Type B pancreatic cell (in vitro differentiated cells): ENCODE data around the gene NOL4L. TPM values are rescaled to one million over a fixed set of nuclear protein-coding genes. Genes with fewer than 3 reads are reported as not detected.

Experiments used
- DNase-seq: peaks from one replicate; pipeline ENCODE4 v3.0.0; 2021; ENCODE audit warnings: mixed read lengths; ENCODE audit not compliant: unreplicated experiment; ENCODE audit errors: extremely low spot score
- H3K27ac Mint-ChIP-seq: 2 replicates; pipeline ENCODE4 v1.8.0; 2021; ENCODE audit warnings: mild to moderate bottlenecking, mixed read lengths
- H3K27me3 Mint-ChIP-seq: 2 replicates; pipeline ENCODE4 v1.8.0; 2021; ENCODE audit warnings: mixed read lengths
- H3K36me3 Mint-ChIP-seq: 2 replicates; pipeline ENCODE4 v1.8.0; 2021; ENCODE audit warnings: mixed read lengths
- H3K4me1 Mint-ChIP-seq: one replicate; pipeline ENCODE4 v1.8.0; 2021; ENCODE audit warnings: mixed read lengths; ENCODE audit not compliant: unreplicated experiment
- H3K4me3 Mint-ChIP-seq: 2 replicates; pipeline ENCODE4 v1.8.0; 2021; ENCODE audit warnings: mild to moderate bottlenecking, mixed read lengths
- H3K9me3 Mint-ChIP-seq: 2 replicates; pipeline ENCODE4 v1.8.0; 2021; ENCODE audit warnings: mixed read lengths
- CTCF ChIP-seq: fragments of 200-600 bp; sonication (generic); conservative IDR thresholded peaks from 2 replicates; pipeline ENCODE4 v1.5.0; 2021; ENCODE audit warnings: antibody characterized with exemption, mild to moderate bottlenecking
- total RNA-seq: library from RNA; stranded (reverse); gene quantifications from 2 replicates; pipeline ENCODE4 v1.2.1, GENCODE V29; 2021; ENCODE audit warnings: low replicate concordance

The NOL4L gene
- total RNA-seq, 1 donor from 2014 or later = 44.5 TPM

- H3K9me3 Mint-ChIP-seq = peaks cover 7% of the 10 kb centered on the region
- no peak for TF ChIP-seq CTCF
- no peak overlapping the region for H3K4me3 Mint-ChIP-seq
- H3K27me3 Mint-ChIP-seq = peaks cover 8% of the 10 kb centered on the region
- H3K4me1 Mint-ChIP-seq = peaks cover 12% of the 10 kb centered on the region
- no peak overlapping the region for H3K27ac Mint-ChIP-seq
- no peak for DNase-seq
- no peaks in the 10 kb centered on the region for H3K36me3 Mint-ChIP-seq
Observed at GRCh38 chr20:32553618-32554017, 31.5 kb downstream of the NOL4L start.

- Mint-ChIP-seq H3K4me3 (no peak overlapping the region), H3K27me3 (peaks cover 3% of the 10 kb centered on the region), H3K36me3 (no peaks in the 10 kb centered on the region), H3K9me3 (peaks cover 10% of the 10 kb centered on the region), H3K4me1 (peaks cover 10% of the 10 kb centered on the region), H3K27ac (no peak overlapping the region)
- DNase-seq = no peak
- no peak for TF ChIP-seq CTCF
Observed at GRCh38 chr20:32551693-32552092, 33.4 kb downstream of the NOL4L start.

GRCh38 chr20:32549842-32550241 lies 35.3 kb downstream of the NOL4L start:
- Mint-ChIP-seq H3K36me3 (no peaks in the 10 kb centered on the region), H3K9me3 (peaks cover 10% of the 10 kb centered on the region), H3K4me1 (peaks cover 18% of the 10 kb centered on the region), H3K4me3 (no peak overlapping the region), H3K27me3 (peaks cover 8% of the 10 kb centered on the region), H3K27ac (no peak overlapping the region)
- DNase-seq = no peak
- no peak for TF ChIP-seq CTCF

- peaks cover 34% of the 10 kb centered on the region for H3K4me1 Mint-ChIP-seq
- peaks cover 10% of the 10 kb centered on the region for H3K9me3 Mint-ChIP-seq
- H3K36me3 Mint-ChIP-seq = no peaks in the 10 kb centered on the region
- no peak overlapping the region for H3K27ac Mint-ChIP-seq
- no peak for TF ChIP-seq CTCF
- DNase-seq = no peak
- peaks cover 8% of the 10 kb centered on the region for H3K27me3 Mint-ChIP-seq
- no peak overlapping the region for H3K4me3 Mint-ChIP-seq
Observed at GRCh38 chr20:32547753-32548034, 37.4 kb downstream of the NOL4L start.

- Mint-ChIP-seq H3K4me3 (no peak overlapping the region), H3K27ac (no peak overlapping the region), H3K9me3 (peaks cover 10% of the 10 kb centered on the region), H3K27me3 (peaks cover 12% of the 10 kb centered on the region), H3K4me1 (peaks cover 37% of the 10 kb centered on the region), H3K36me3 (no peaks in the 10 kb centered on the region)
- TF ChIP-seq CTCF = no peak
- no peak for DNase-seq
Observed at GRCh38 chr20:32546918-32547752, 38.0 kb downstream of the NOL4L start.
